ENCODE data around the gene TLCD3A.
"Not testable (repeated sequence)": the region's sequence is repeated elsewhere in the genome, so short reads cannot be mapped to it uniquely, and the experiment has no call there.

Gene TLCD3A

DNA sequence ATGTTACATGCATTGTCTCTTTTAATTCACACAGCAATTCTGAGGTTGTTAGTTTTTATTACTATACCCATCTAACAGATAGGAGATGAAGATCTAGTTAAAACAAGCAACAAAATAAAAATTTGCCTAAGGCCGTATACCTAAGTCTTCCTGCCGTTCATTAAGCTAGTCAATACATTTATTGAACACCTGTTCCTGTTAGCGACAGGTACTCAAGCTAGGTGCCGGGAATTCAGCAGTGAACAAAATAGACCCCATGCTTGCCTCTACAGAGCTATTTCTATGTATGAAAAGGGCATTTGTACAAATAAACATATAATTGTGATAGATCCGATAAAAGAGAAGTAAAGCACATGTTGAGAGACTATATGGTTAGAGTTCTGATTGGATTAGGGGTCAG is 14.3 kb upstream of the TLCD3A start:
- no peak for DNase-seq

DNA sequence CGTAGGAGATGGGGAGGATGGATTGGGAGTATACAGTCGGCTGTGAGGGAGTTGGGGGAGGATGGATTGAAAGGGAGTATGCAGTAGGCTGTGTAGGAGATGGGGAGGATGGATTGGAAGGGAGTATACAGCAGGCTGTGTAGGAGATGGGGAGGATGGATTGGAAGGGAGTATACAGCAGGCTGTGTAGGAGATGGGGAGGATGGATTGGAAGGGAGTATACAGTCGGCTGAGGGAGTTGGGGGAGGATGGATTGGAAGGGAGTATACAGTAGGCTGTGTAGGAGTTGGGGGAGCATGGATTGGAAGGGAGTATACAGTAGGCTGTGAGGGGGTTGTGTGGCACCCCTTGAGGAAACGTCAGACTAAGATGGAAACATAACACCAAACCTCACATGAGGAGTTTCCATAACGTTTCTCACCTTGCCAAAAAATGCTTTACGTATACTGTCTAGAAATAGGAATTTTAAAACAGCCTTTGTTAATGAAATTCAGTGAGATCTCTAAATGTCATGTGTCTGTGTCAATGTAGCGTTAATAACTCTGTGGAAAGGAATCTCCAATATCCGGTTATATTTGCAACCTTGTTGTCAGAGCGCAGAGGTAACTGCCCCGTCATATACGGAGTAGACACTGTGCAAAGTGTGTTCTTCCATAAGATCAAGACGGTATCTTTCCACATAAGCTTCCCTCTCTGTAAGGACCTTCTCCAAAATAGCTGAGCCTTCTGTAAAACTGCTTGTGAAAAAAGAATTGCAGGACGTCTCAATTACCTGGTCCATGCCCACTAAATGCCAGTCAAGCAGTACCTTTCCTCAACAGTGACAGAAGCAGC is 11.5 kb upstream of the TLCD3A start:
- DNase-seq, result no peak

DNA sequence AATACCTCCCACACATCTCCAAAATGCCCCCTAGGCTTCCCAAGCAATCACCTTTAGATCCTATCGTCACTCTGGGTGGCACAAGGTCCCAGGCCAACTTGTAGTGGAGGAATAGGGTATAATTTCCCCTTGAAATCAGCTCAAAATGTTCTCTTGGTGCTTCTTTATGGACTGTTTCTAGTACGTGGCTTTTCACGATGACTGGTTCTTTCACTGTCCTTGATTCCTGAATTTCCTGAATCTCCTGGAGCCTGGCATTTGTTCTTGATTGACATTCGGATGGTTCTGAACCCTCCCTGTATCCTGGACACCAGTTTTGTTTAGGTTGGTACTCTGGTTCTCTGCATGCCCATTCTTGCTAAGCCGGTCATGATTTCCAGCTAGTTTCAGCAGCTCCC is 10.9 kb upstream of the TLCD3A start:
- no peak for DNase-seq

DNA sequence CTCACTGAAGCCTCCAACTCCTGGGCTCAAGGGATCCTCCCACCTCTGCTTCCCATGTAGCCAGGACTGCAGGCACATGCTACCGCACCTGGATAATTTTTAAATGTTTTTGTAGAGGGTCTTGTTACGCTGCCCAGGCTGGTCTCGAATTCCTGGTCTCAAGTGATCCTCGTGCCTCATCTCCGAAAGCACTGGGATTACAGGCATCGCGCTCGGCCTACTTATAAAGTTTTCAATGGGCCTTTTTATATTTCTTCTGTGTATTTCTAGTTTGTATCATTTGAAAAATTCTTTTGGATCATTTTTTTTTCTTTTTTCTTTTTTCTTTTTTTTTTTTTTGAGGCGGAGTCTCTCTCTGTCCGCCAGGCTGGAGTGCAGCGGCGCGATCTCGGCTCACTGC is 7.3 kb upstream of the TLCD3A start:
- DNase-seq, result no peak

DNA sequence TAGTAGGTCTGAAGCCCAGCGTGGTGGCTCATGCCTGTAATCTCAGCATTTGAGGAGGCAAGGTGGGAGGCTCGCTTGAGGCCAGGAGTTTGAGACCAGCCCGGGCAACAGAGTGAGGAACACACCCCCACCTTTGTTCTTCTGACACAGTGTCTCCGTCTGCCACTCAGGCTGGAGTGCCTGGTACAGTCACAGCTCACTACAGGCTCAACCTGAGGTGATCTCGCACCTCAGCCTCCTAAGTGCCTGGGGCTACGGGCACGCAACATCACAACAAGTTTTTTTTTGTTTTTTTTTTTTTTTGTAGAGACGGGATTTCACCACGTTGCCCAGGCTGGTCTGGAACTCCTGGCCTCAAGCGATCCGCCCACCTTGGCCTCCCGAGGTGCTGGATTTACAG is 6.7 kb upstream of the TLCD3A start:
- DNase-seq, result no peak

DNA sequence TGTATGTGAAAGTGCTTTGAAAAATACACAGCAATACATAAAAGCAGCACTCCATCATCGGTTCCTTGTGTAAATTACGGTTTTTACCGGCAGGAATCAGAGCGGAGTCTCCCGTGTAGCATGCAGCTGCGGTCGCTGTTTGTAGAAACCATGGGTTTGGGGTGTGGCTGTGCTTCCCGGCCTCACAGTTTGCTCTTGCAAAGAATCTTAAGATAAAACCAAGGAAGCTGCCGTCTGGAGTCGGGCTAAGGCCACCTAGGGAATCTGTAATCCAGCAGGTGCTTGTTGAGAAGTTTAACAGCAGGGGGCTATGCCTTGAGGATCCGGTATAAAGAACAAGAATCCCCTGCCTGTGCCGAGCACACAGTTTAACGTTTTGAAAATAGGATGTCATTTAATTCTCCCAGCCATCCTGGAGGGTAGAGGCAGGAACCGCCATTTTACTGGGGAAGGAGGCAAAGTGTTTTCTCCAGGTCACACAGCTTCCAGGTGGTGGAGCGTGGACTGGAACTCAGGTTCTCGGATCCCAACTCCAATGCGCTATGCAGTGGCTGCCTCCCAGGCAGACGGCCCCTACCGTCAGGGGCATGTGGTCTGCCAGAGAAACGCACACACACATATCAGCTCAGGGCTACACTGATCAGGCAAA is 6.0 kb upstream of the TLCD3A start:
- no peak for DNase-seq

DNA sequence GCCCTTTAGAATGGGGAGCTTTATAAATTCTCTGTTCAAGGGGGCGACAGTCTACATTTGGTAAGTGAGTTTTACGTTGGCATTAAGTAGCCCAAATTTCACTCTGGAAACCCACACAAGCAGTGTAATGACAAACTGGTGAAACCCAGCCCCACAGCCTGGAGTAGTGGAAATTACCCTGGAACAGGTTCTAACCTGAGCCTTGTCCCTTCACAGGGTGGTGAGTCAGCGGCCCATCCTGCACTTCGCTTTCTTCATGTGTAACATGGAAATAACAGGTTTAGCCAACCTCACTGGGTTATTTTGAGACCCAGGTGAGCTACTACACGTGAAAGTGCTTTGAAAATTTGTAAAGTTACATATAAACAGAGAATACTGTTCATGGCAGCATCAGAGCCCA is 3.5 kb upstream of the TLCD3A start:
- DNase-seq, result no peak

DNA sequence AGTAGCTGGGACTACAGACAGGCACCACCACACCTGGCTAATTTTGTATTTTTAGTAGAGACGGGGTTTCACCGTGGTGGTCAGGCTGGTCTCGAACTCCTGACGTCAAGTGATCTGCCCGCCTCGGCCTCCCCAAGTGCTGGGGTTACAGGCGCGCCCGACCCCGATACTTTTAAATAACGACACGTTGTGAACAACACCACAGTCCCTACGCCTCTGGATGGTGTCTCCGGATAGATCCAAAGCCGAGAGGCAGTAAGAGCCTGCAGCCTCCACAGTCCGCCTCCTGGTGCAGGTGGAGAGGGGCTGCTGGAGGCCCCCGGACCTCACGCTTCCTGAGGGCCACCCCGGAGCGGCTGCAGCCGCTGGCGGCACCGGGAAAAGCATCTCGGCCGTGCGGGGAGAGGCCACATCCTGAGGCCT is 741 bp upstream of the TLCD3A start:
- no peak for DNase-seq

DNA sequence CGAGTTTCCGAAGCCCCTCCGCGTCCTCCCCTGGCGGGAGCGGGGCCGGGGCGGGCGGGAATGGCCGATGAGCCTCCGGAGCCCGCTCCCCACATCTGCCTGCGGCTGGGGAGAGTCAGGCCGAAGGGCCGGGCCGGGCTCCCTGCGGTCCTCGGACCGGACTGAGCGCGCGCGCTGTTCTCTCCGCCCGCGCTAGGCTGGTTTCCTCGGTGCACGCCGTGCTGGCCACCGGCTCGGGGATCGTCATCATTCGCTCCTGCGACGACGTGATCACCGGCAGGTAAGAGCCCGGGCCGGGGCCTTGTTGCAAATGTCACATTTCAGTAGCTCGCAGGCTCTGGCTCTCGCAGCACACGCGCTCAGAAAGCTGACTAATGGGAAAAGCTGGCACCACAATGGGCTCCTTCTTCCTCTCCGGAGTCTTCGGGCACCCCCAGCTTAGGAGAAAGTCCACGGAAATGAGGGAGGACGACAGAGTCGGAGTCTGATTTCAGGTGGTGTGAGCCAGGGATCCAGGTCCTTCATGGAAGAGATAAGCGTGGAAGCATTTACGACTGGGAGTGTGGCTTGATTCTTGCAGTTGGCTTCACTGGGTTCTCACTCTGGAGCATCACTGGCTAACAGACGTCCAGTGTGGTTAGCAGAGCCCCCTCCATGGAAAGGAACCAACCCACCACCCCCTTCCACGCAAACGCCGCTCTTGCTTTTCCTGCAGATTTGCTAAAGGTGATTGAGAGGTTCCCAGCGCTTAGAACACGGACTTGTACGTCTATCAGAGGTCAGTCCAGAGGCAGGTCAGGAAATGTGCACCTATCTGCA is 715 bp downstream of the TLCD3A start:
- no peak for DNase-seq

DNA sequence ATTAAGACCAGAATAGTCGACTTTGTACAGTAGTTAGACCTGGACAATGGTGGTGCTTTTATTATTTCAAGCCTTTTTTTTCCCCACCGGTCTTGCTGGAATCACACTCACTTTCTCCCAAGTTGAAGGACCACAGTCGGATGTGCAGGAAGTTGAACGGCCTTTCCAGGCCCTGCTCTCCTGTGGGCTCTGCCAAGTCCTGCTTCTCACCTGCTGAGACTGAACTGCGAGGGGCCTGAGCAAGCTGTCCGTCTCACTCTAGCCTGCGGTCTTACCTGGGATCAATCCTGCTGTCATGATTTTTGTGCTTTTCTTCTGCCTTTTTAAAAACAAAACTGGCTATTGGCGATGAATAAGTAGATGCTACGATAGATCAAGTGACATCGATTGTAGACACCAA is 1.3 kb downstream of the TLCD3A start:
- no peak for DNase-seq

DNA sequence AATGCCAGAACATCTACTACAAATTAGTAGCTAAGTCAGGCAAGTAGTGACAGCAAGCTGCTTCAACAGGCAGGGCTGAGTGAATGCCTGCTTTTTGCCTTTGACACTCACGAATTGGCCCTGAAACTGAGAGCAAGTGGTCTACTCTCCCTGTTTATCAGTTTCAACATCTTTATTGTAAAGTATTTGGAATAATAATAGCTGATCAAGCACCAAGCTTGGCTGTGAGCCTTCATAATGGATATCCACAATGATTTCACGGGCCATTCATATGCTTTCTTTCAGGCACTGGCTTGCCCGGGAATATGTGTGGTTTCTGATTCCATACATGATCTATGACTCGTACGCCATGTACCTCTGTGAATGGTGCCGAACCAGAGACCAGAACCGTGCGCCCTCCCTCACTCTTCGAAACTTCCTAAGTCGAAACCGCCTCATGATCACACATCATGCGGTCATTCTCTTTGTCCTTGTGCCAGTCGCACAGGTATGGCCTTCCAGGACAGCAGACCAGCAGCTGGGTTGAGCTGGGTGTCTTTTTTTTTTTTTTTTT is 5.2 kb downstream of the TLCD3A start:
- DNase-seq, result no peak

DNA sequence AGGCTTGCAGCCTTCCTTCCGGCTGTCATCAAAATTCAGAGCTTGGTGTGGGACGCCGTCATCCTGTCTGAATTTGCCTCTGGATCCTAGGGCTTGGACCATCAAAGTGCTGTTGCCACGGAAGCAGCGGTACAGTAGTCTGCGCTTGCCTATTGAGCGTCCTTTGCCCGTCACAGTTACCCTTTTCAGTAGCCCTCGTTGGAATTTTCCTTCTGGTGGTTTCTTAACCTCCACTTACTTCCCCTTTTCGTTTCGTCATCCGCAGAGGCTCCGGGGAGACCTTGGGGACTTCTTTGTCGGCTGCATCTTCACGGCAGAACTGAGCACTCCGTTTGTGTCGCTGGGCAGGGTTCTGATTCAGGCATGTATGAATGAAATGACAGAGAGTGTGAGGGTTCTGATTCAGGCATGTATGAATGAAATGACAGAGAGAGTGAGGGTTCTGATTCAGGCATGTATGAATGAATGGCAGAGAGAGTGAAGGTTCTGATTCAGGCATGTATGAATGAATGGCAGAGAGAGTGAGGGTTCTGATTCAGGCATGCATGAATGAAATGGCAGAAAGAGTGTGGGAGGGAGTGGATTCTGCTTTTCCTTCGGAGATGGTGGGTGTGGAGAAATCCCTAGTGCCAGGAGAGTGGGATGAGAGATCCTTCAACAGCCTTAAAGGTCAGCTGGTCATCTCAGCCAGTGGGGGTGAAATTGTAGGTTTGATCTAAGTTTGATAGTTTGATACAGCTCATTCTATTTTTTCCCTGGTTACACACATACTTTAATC is 8.0 kb downstream of the TLCD3A start:
- no peak for DNase-seq

DNA sequence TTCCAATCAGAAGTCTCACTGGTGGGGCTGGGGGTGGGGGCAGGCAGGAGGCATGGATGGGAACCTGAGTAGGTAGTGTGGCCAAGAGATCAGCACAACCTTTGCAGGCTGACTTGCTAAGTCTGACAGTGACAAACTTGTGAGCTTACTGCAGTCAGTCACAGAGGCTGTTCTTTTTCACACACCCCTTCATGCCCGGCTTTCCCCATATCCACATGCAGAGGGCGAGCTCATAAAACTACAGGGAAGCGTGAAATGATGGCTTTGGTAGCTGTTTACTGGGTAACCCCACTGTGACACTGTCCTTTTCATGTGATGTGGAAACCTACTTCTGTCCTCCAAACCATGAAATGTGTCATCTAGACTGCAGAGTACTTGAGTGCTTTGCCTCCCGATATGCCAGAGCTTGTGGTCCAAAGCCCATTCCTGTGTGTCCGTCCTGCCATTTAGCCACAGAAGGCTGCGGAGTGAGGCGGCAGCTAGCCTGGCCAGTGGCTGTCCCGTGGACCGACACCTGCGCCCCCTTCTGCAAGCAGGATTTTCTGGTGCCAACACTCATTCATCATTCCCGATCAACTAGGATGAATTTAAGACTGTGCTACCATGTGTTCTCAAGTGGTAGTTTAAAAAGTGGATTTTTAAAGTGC is 9.9 kb downstream of the TLCD3A start:
- no peak for DNase-seq

DNA sequence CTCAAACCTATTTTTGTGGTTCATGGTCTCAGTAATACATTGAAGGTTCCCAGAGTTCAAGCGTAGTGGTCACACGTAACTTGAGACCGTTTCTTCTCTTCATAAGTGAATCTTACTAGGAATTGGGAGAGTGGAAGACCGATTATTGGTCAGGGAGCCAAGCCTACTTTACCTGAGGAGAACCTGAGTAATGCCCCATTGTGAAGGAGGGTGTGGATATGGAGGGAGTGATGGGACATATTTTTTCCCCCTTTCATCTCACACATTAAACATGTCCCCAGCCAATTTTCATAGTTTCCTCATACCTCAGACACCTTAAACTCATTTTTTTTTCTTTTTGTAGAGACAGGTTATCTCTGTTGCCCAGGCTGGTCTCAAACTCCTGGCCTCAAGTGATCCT is 10.7 kb downstream of the TLCD3A start:
- DNase-seq, result no peak

DNA sequence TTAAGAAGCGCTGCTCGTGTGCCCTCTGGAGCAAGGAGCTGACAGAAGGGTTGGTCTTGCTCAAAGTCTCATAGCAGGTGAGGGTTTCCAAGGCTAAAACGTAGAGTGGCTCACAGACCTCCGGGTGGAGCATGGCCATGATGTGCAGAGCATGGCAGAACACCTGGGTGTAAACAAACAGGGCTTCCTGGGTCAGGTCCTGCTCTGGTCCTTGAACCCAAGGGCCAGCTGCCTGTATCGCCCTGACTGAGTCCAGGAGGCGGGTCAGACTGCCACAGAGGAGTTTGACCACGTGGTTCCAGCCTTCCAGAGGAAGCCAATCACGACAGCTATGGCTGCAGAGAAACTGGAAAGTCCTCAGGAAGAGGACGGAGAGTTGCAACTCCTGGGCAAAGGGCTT is 12.5 kb downstream of the TLCD3A start:
- DNase-seq, result no peak

DNA sequence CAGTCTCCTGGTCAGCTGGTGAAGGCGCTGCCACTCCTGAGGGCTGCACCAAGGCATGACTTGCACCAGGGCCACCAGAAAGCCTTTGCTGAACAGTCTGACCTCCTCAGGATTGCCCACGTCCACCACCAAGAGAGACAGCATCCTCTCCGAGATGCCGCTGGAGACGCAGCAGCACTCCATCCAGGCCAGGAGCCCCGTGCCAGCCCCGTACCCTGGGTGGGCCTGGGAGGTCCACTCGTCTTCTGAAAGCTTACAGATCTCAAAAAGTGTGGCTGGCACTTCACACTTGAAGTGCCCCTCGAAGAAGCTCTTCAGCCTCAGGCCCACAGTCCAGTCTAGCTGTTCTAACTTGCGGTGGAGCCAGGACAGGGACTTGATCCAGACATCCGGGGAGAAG is 13.0 kb downstream of the TLCD3A start:
- no peak for DNase-seq

DNA sequence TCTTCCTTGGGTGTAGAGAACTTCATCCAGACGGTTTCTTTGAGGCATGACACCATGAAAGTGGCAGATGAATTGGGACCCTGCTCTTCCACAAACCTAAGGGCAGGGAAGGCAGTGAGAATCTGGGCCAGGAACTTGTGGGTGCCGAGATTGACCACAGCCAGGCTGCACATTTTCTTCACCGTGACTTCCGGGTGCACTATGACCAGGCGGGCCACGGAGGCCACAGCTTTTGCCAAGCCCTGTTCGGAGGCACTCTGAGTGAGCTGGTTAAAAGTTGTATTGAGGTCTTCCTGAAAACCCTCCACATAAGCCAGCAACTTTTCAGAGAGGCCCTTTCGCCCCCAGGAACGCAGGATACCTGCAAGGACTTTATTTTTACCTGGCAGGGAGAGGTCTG is 13.8 kb downstream of the TLCD3A start:
- no peak for DNase-seq

DNA sequence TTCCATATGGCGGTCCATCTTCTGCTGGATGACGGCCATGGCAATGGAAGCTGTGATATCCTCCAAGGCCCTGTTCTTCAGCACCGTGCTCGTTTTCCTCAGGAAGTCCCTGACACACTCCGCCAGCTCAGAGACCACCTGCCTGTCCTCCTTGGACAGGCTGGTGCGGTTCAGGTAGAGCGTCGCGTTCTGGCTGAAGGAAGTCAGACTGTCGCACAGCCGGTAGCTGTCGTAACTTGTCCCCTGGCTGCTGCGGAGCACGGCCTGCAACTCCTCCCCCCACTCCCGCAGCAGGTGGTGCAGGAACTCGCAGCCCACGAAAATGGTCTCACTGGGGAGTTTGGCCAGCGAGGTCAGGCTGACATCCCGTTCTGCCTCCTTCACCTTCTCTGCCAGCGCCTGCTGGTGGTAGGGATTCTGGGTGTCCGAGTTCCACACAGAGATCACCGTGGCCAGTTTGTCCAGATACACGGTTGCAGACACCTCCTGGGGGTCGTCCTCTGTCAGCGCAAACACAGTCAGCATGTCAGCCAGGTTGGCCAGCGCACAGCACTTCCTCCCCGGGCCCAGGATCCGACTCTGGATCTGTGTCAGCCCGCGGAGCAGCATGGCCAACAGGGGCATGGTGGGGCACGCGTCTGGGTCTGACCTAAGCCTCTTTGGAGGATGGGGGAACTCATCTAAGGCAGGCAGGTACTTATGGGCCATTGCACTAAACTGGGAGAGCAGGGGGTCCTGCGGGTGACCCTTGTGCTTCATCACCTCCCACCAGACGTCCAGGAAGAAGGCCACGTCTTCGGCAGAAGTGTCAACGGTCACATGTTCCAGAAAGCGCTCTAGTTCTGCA is 14.6 kb downstream of the TLCD3A start:
- no peak for DNase-seq

DNA sequence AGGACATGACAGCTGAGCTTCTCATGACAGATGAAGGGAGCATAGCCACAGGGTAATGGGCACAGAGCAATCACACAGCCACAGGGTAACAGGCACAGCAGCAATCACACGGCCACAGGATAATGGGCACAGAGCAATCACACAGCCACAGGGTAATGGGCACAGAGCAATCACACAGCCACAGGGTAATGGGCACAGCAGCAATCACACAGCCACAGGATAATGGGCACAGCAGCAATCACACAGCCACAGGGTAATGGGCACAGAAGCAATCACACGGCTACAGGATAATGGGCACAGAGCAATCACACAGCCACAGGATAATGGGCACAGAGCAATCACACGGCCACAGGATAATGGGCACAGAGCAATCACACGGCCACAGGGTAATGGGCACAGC is 16.2 kb downstream of the TLCD3A start:
- DNase-seq, result not testable (repeated sequence)

DNA sequence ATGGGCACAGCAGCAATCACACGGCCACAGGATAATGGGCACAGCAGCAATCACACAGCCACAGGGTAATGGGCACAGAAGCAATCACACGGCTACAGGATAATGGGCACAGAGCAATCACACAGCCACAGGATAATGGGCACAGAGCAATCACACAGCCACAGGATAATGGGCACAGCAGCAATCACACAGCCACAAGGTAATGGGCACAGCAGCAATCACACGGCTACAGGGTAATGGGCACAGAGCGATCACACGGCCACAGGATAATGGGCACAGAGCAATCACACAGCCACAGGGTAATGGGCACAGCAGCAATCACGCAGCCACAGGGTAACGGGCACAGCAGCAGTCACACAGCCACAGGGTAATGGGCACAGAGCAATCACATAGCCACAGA is 17.0 kb downstream of the TLCD3A start:
- DNase-seq, result not testable (repeated sequence)

DNA sequence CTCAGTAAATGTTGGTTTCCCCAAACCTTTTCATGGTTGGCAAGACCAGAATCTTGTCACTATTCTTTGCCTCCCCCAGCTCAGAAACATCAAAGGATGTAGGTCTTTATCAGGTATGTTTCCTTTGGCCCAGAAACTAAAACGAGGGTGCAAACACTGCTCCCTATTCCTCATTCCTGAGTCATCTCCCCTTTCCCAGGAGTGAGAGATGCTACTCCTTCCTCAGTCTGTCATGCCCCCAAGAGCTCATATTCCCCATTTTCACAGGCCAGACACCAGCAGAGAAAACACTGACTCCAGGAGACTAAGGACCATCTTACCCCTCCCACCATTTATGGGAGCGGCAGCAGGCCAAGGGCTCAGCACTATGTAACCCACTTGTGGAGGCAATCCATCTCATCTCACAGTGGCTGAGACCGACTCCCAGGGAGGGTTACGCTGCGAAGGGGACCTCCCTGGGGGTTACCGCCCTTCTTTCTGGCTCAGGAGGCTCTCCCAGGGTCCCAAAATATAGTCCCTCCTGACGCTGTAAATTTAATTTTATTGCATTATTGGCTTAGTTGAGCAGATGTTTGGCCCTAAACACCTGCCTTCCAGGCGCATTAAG is 18.1 kb downstream of the TLCD3A start:
- no peak for DNase-seq

Measured in NCI-H187 (cell line).